H1 (cell line): ENCODE measurements around the gene ZNF462. TPM values are rescaled to one million over a fixed set of nuclear protein-coding genes. Genes with fewer than 3 reads are reported as not detected.

Experiments
- CTCF ChIA-PET: fragments of 300-600 bp; sonication (Branson Sonifier 250); formaldehyde crosslinking; loops from one replicate; lab custom pipeline; 2021; ENCODE audit not compliant: partially characterized antibody; lab: Charles Lee
- POLR2A ChIA-PET: fragments of 300-600 bp; sonication (Branson Sonifier 250); formaldehyde crosslinking; loops from one replicate; lab custom pipeline; 2021; ENCODE audit warnings: inconsistent platforms; ENCODE audit not compliant: partially characterized antibody; lab: Charles Lee
- DNase-seq, 2 experiments: peaks; one replicate each; pipeline versions ENCODE4 v3.0.0 to v3.0.0-alpha.2; 2010 to 2022; ENCODE audit warnings: low spot score in 2 of 2, low read depth in 1 of 2, mixed read lengths in 1 of 2
- FAIRE-seq: peaks from 2 replicates; lab custom pipeline; 2011; peaks lifted over from hg19 to GRCh38; lab: Jason Lieb, UNC
- H2AFZ ChIP-seq: 2 replicates; pipeline ENCODE4 v1.8.1; 2012; ENCODE audit warnings: low read length, inconsistent platforms
- H2AK5ac ChIP-seq: 2 replicates; pipeline ENCODE4 v1.6.1; 2013; ENCODE audit warnings: low read depth, low read length
- H2BK120ac ChIP-seq: replicated peaks from 2 replicates; pipeline ENCODE3; 2013; ENCODE audit warnings: low read depth, low read length, inconsistent platforms
- H2BK12ac ChIP-seq: 2 replicates; pipeline ENCODE4 v1.6.1; 2013; ENCODE audit warnings: low read depth, low read length
- H2BK15ac ChIP-seq: 2 replicates; pipeline ENCODE4 v1.6.1; 2013; ENCODE audit warnings: low read length
- H2BK20ac ChIP-seq: 2 replicates; pipeline ENCODE4 v1.6.1; 2013; ENCODE audit warnings: low read length
- H2BK5ac ChIP-seq: 2 replicates; pipeline ENCODE4 v1.6.1; 2013; ENCODE audit warnings: low read depth, low read length
- H3K14ac ChIP-seq: 2 replicates; pipeline ENCODE4 v1.6.1; 2013; ENCODE audit warnings: inconsistent platforms; ENCODE audit not compliant: insufficient read length
- H3K18ac ChIP-seq: 2 replicates; pipeline ENCODE4 v1.6.1; 2013; ENCODE audit warnings: low read length; ENCODE audit errors: extremely low read depth
- H3K23ac ChIP-seq: 2 replicates; pipeline ENCODE4 v1.6.1; 2013; ENCODE audit warnings: inconsistent platforms; ENCODE audit not compliant: insufficient read length
- H3K23me2 ChIP-seq: 2 replicates; pipeline ENCODE4 v1.6.1; 2013; ENCODE audit warnings: low read depth, low read length
- H3K27ac ChIP-seq: 2 replicates; pipeline ENCODE4 v1.6.1; 2011; ENCODE audit warnings: low read depth, low read length, inconsistent platforms
- H3K27me3 ChIP-seq, 4 experiments: replicated peaks in 1 of 4; 1 replicate in 1 of 4; 2 replicates in 3 of 4; pipeline versions ENCODE4 v1.6.1 to v1.8.1; 2011 to 2013; ENCODE audit warnings: low read length in 3 of 4, mild to moderate bottlenecking in 3 of 4, inconsistent platforms in 2 of 4, mixed read lengths in 2 of 4, moderate library complexity in 1 of 4; ENCODE audit not compliant: control insufficient read depth in 3 of 4, insufficient read depth in 3 of 4; ENCODE audit errors: extremely low read depth in 1 of 4
- H3K36me3 ChIP-seq, 4 experiments: 2 replicates each; pipeline versions ENCODE4 v1.6.1 to v1.8.1; 2011 to 2013; ENCODE audit warnings: mild to moderate bottlenecking in 4 of 4, low read length in 3 of 4, moderate library complexity in 2 of 4, control low read depth in 1 of 4, inconsistent platforms in 1 of 4; ENCODE audit not compliant: insufficient read depth in 4 of 4, control insufficient read depth in 2 of 4
- H3K4ac ChIP-seq: replicated peaks from 2 replicates; pipeline ENCODE3; 2013; ENCODE audit warnings: low read length, low read depth, mixed read lengths, inconsistent platforms; ENCODE audit not compliant: insufficient read length
- H3K4me1 ChIP-seq, 4 experiments: replicated peaks in 1 of 4; 1 replicate in 1 of 4; 2 replicates in 3 of 4; pipeline versions ENCODE4 v1.6.1 to v1.8.1; 2011 to 2013; ENCODE audit warnings: low read length in 3 of 4, inconsistent platforms in 2 of 4, mixed read lengths in 1 of 4; ENCODE audit not compliant: insufficient read depth in 4 of 4, control insufficient read depth in 3 of 4
- H3K4me2 ChIP-seq, 2 experiments: 2 replicates each; pipeline versions ENCODE4 v1.6.1 to v1.8.1; 2011 to 2013; ENCODE audit warnings: low read depth in 2 of 2, low read length in 2 of 2, control low read depth in 1 of 2, inconsistent platforms in 1 of 2, mild to moderate bottlenecking in 1 of 2; ENCODE audit not compliant: insufficient read depth in 1 of 2
- H3K4me3 ChIP-seq, 4 experiments: fragments of 200-600, 300-600 bp in 1 of 4; sonication (generic), shearing (Covaris generic), sonication (Bioruptor Twin) in 1 of 4; 2 replicates each; pipeline versions ENCODE4 v1.5.1 to v1.8.1; 2011 to 2016; ENCODE audit warnings: low read length in 4 of 4, low read depth in 3 of 4, control low read depth in 2 of 4, inconsistent platforms in 2 of 4, mild to moderate bottlenecking in 2 of 4, mixed read lengths in 1 of 4, moderate library complexity in 1 of 4; ENCODE audit not compliant: insufficient read depth in 2 of 4; ENCODE audit errors: extremely low read depth in 1 of 4
- H3K56ac ChIP-seq: replicated peaks from 2 replicates; pipeline ENCODE3; 2013; ENCODE audit warnings: low read depth, mild to moderate bottlenecking, mixed read lengths, low read length, inconsistent platforms; ENCODE audit not compliant: insufficient read length
- H3K79me1 ChIP-seq: 2 replicates; pipeline ENCODE4 v1.6.1; 2013; ENCODE audit warnings: low read depth, low read length, control low read depth
- H3K79me2 ChIP-seq, 2 experiments: 2 replicates each; pipeline versions ENCODE4 v1.6.1 to v1.8.1; 2012 to 2013; ENCODE audit warnings: low read length in 2 of 2, mild to moderate bottlenecking in 2 of 2, inconsistent platforms in 1 of 2; ENCODE audit not compliant: insufficient read depth in 2 of 2, control insufficient read depth in 1 of 2
- H3K9ac ChIP-seq, 4 experiments: replicated peaks in 1 of 4; 1 replicate in 1 of 4; 2 replicates in 3 of 4; pipeline versions ENCODE4 v1.6.1 to v1.8.1; 2011 to 2013; ENCODE audit warnings: low read depth in 3 of 4, low read length in 3 of 4, control low read depth in 2 of 4, mild to moderate bottlenecking in 2 of 4, moderate library complexity in 2 of 4, inconsistent platforms in 1 of 4; ENCODE audit errors: extremely low read depth in 1 of 4
- H3K9me3 ChIP-seq, 2 experiments: 2 replicates each; pipeline versions ENCODE4 v1.6.1 to v1.8.1; 2012 to 2013; ENCODE audit warnings: mild to moderate bottlenecking in 2 of 2, moderate library complexity in 2 of 2, control low read depth in 1 of 2, inconsistent platforms in 1 of 2, low read depth in 1 of 2, low read length in 1 of 2, mixed read lengths in 1 of 2; ENCODE audit not compliant: insufficient read depth in 2 of 2
- H4K20me1 ChIP-seq, 2 experiments: replicated peaks in 1 of 2; 2 replicates each; pipeline versions ENCODE3 to v1.8.1; 2011 to 2013; ENCODE audit warnings: inconsistent platforms in 2 of 2, low read length in 2 of 2, mild to moderate bottlenecking in 1 of 2; ENCODE audit not compliant: insufficient read depth in 2 of 2, control insufficient read depth in 1 of 2
- H4K5ac ChIP-seq: 2 replicates; pipeline ENCODE4 v1.6.1; 2013; ENCODE audit warnings: low read length, low read depth, mixed read lengths, inconsistent platforms; ENCODE audit not compliant: insufficient read length
- H4K8ac ChIP-seq: 2 replicates; pipeline ENCODE4 v1.8.0; 2013; ENCODE audit warnings: mild to moderate bottlenecking, moderate library complexity, low read length, inconsistent platforms; ENCODE audit not compliant: insufficient read depth; ENCODE audit errors: extremely low read depth
- H4K91ac ChIP-seq: replicated peaks from 2 replicates; pipeline ENCODE3; 2013; ENCODE audit warnings: low read length, mixed read lengths, inconsistent platforms; ENCODE audit not compliant: insufficient read length
- BCL11A ChIP-seq, 2 experiments: IDR thresholded peaks; one replicate each; pipeline ENCODE4 v1.6.1; 2011; ENCODE audit warnings: low read depth in 2 of 2, low read length in 2 of 2, mild to moderate bottlenecking in 2 of 2
- CHD1 ChIP-seq: IDR thresholded peaks from 2 replicates; pipeline ENCODE4 v1.6.1; 2012; ENCODE audit warnings: low read depth, low read length, improper control_type of control experiment
- FOSL1 ChIP-seq: IDR thresholded peaks from 2 replicates; pipeline ENCODE4 v1.6.1; 2011; ENCODE audit warnings: mild to moderate bottlenecking, low read depth, low read length, moderate library complexity; ENCODE audit not compliant: insufficient read depth
- KDM5A ChIP-seq: fragments of 200-600 bp; IDR thresholded peaks from 2 replicates; pipeline ENCODE4 v1.7.1; 2012; ENCODE audit warnings: mild to moderate bottlenecking, low read length, inconsistent platforms, mixed read lengths
- NANOG ChIP-seq: IDR thresholded peaks from 2 replicates; pipeline ENCODE4 v1.6.1; 2011; ENCODE audit warnings: low read length, low read depth, mild to moderate bottlenecking, inconsistent platforms; ENCODE audit not compliant: insufficient read depth, poor library complexity, severe bottlenecking
- PHF8 ChIP-seq: fragments of 200-600 bp; sonication (generic); conservative IDR thresholded peaks from 2 replicates; pipeline ENCODE4 v1.7.1; 2012; ENCODE audit warnings: low read depth, mild to moderate bottlenecking, inconsistent platforms, low read length, moderate library complexity
- RFX5 ChIP-seq: IDR thresholded peaks from 2 replicates; pipeline ENCODE4 v1.6.1; 2011; ENCODE audit warnings: low read depth, low read length, improper control_type of control experiment, borderline replicate concordance
- SP4 ChIP-seq: IDR thresholded peaks from 2 replicates; pipeline ENCODE4 v1.6.1; 2012; ENCODE audit warnings: low read length, inconsistent platforms
- TAF1 ChIP-seq: IDR thresholded peaks from 2 replicates; pipeline ENCODE4 v1.6.1; 2011; ENCODE audit warnings: mild to moderate bottlenecking, low read depth, low read length
- TAF7 ChIP-seq: optimal IDR thresholded peaks from 2 replicates; pipeline ENCODE3; 2011; ENCODE audit warnings: low read depth, mild to moderate bottlenecking, inconsistent platforms, low read length, moderate library complexity, borderline replicate concordance
- TEAD4 ChIP-seq: IDR thresholded peaks from 2 replicates; pipeline ENCODE4 v1.6.1; 2012; ENCODE audit warnings: low read depth, low read length, inconsistent platforms, mixed read lengths
- YY1 ChIP-seq: IDR thresholded peaks from 2 replicates; pipeline ENCODE4 v1.6.1; 2011; ENCODE audit warnings: low read depth, mild to moderate bottlenecking, low read length
- ZNF274 ChIP-seq: IDR thresholded peaks from 2 replicates; pipeline ENCODE4 v1.7.0; 2012; ENCODE audit warnings: low read length, borderline replicate concordance; ENCODE audit errors: extremely low read depth
- WGBS, 2 experiments: shearing (Covaris generic) in 1 of 2; methylation state at CpG; one replicate each; pipeline versions ENCODE4 v1.1.6 to v1.1.7; 2013 to 2015; ENCODE audit warnings: low lambda C conversion rate in 2 of 2, mixed read lengths in 2 of 2, inconsistent platforms in 1 of 2, low coverage in 1 of 2, missing lambda C conversion rate in 1 of 2; ENCODE audit not compliant: insufficient replicate concordance in 2 of 2, insufficient coverage in 1 of 2, insufficient read length in 1 of 2; ENCODE audit errors: extremely low coverage in 1 of 2, missing lambda C conversion rate in 1 of 2; 5-methylcytosine and 5-hydroxymethylcytosine counted together
- polyA plus RNA-seq, 7 experiments: library from polyadenylated mRNA; depleted of rRNA in 3 of 7; stranded (reverse) in 5 of 7; unstranded in 2 of 7; fragments of >200 nt in 5 of 7; fragments of 200-250 nt in 2 of 7; gene quantifications; 1 replicate in 5 of 7; 2 replicates in 1 of 7; 4 replicates in 1 of 7; pipeline versions ENCODE4 v1.2.1 to v1.2.3, GENCODE V29; 2011 to 2013; ENCODE audit warnings: missing spikeins in 2 of 7, mixed read lengths in 2 of 7
- total RNA-seq: library from RNA; stranded (reverse); fragmentation: NEBNext Ultra II Directional; extraction: Animal tissue kit (Norgen Biotek cat#: 25700); gene quantifications from 2 replicates; pipeline ENCODE4 v1.2.1, GENCODE V29; 2021
- TF ChIP-seq, protein P1 (sequence below): IDR thresholded peaks from 2 replicates; pipeline ENCODE4 v1.6.1; 2011; ENCODE audit warnings: low read depth, mild to moderate bottlenecking, low read length; ENCODE audit not compliant: insufficient read depth

Gene ZNF462
- total and polyA plus RNA-seq, 2 of the 8 experiments (the other 6 are each of a cell fraction or from before 2014, with no cell fraction given): 30.0 to 163 TPM

GRCh38 chr9:106961623-106962022 lies 98.7 kb downstream of the ZNF462 start:
- no peak overlapping the region for H3K14ac ChIP-seq
- peaks cover 2 to 61% (median 33%) of the 10 kb centered on the region in 4 experiments; a peak in 6 of 8 replicates for H3K36me3 ChIP-seq
- DNase-seq: no peak
- H2BK120ac ChIP-seq: no peak overlapping the region
- no peak overlapping the region for H3K18ac ChIP-seq
- no peak overlapping the region for H3K27ac ChIP-seq
- no peak overlapping the region for H3K9ac ChIP-seq
- no peak overlapping the region for H2BK15ac ChIP-seq
- H3K4ac ChIP-seq: no peak overlapping the region
- peaks cover 0 to 10% (median 6%) of the 10 kb centered on the region in 4 experiments; a peak in 4 of 7 replicates for H3K4me1 ChIP-seq
- no peak overlapping the region for H2AFZ ChIP-seq
- no peak overlapping the region for H4K91ac ChIP-seq
- no peak overlapping the region for H3K23ac ChIP-seq
- H4K5ac ChIP-seq: no peak overlapping the region
- no peak overlapping the region for H2AK5ac ChIP-seq
- H2BK20ac ChIP-seq: no peak overlapping the region
- H3K9me3 ChIP-seq: no peaks in the 10 kb centered on the region
- no peaks in the 10 kb centered on the region for H3K27me3 ChIP-seq
- ChIA-PET POLR2A (interaction anchor here (1.2 to 2.0 kb wide), 3 partner anchors 9 to 101 kb away, joined by 3 to 9 read pairs (median 4); no protein-coding TSS in a partner anchor), CTCF (no interaction called here)
- no peak overlapping the region for H4K8ac ChIP-seq
- FAIRE-seq: no peak
- no peak overlapping the region for H3K4me3 ChIP-seq
- H3K79me2 ChIP-seq: peaks cover 0 to 48% of the 10 kb centered on the region in 2 experiments; a peak in 2 of 4 replicates
- no peaks in the 10 kb centered on the region for H3K79me1 ChIP-seq
- no peak overlapping the region for H2BK5ac ChIP-seq
- no peak overlapping the region for H3K4me2 ChIP-seq
- H4K20me1 ChIP-seq: no peaks in the 10 kb centered on the region
- no peaks in the 10 kb centered on the region for H3K23me2 ChIP-seq
- H2BK12ac ChIP-seq: no peak overlapping the region
- 96% methylated on average over 2 of the region's 2 CpGs; no CpG with 5 or more reads in 1 of the 2 experiments for WGBS, 2 experiments
- H3K56ac ChIP-seq: no peak overlapping the region
- TF ChIP-seq TAF7 (no peak), KDM5A (no peak), NANOG (no peak), PHF8 (no peak), CHD1 (no peak), RFX5 (no peak), ZNF274 (no peak), SP4 (no peak), TEAD4 (no peak), YY1 (no peak), TAF1 (no peak), BCL11A (IDR thresholded peaks at IDR 0.05; ENCODE audit: low read depth in 2 of 2, low read length in 2 of 2) (no peak), FOSL1 (no peak)
- TF ChIP-seq, protein P1, sequence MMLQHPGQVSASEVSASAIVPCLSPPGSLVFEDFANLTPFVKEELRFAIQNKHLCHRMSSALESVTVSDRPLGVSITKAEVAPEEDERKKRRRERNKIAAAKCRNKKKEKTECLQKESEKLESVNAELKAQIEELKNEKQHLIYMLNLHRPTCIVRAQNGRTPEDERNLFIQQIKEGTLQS: no peak
